NCI-H226 (cell line): ENCODE results near the gene ZFAND2B.

Experiments used
- DNase-seq: peaks from one replicate; pipeline ENCODE4 v3.0.0-alpha.2; 2015

ZFAND2B gene

GRCh38 chr2:219225350-219225749 lies 18.8 kb downstream of the ZFAND2B start:
- DNase-seq: no peak

GRCh38 chr2:219228041-219228910 lies 21.7 kb downstream of the ZFAND2B start:
- no peak for DNase-seq

- no peak for DNase-seq
Measured at GRCh38 chr2:219228911-219229304, 22.3 kb downstream of the ZFAND2B start.

DNA sequence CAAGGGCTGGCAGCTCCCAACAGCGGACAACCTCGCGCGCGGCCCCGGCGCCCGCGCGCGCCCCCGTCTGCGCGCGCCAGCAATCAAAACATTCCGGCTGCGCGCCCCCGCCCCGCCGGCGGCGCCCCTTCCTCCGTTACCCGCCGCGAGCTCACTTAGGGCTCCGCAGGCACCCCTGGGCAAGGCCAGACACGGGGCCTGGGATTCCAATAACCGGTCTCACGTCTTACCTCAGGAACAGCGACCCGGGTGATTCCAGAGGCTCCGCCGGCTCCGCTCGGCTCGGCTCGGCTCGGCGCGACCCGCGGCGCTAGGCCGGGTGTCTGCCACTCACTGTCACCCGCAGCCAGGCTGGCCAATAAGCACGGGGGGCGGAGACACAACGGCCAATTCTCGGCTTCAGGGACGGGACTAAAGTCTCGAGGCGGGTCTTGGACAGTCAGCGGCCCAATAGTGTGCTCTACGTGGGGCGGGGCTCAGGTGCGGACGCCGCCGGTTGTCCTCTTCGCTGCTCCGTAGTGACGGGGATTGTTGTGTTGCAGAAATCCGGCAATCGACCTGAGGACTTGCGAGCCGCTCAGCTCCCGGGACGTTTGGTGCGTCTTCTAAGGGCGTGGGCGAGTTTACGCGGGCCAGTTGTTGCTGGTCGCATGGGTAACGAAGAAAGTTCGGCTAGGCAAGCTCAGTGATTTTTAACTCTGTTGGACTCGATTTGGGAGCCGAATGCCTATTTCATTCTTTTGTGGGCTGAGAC lies 22.9 kb downstream of the ZFAND2B start, which contains the start of the genes ANKZF1 and ATG9A:
Gene ANKZF1 (plus strand): TSS at position 502 of the 754 bp plus-strand sequence. CDS start 452 bp downstream, outside the sequence.
Gene ATG9A (minus strand): TSS at position 332 of the 754 bp plus-strand sequence. CDS start 1,612 bp downstream, outside the sequence.
- peak; percentile 99 for DNase-seq

- DNase-seq: peak; percentile 38
Measured at GRCh38 chr2:219230059-219230540, 23.5 kb downstream of the ZFAND2B start.

DNA sequence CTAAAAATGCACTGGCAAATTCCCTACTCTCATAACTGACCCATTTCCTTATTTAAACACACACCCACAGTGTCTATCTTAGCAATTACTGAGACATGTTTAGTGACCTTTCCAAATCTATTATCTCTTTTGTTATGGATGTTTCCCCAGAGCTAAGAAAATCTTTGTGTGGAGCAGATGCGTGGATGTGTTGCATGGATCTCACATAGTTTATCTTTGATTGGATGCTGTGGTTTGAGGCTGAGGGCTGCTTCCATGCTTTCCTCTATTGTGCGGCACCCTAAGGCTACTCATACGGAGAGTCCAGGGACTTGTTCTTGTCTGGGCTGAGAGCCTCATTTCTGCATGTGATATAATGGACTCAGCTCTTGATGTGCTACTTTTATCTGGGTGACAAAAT lies 27.7 kb downstream of the ZFAND2B start:
- no peak for DNase-seq

GRCh38 chr2:219243291-219243761 lies 36.7 kb downstream of the ZFAND2B start:
- no peak for DNase-seq

- no peak for DNase-seq
Measured at GRCh38 chr2:219244789-219245147, 38.2 kb downstream of the ZFAND2B start.

GRCh38 chr2:219245148-219245898 lies 38.7 kb downstream of the ZFAND2B start, which contains the start of the genes GLB1L and STK16:
TSS of gene GLB1L (minus strand) at chr2:219245444. CDS start at chr2:219243573, 1,871 bp downstream.
TSS of gene STK16 (plus strand) at chr2:219245479. CDS start at chr2:219246000, 521 bp downstream.
- DNase-seq: peak; percentile 92

GRCh38 chr2:219245899-219246230 lies 39.3 kb downstream of the ZFAND2B start:
- no peak for DNase-seq

DNA sequence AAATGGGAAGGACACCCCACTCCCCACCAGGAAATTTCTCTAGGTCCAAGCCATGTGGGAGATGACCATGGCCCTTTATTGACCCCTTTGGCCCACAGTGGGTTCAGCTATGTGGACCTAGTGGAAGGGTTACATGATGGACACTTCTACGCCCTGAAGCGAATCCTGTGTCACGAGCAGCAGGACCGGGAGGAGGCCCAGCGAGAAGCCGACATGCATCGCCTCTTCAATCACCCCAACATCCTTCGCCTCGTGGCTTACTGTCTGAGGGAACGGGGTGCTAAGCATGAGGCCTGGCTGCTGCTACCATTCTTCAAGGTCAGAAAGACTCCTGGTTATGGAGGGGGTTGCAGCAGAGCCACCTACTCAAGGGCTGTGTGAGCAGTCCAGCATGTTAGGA lies 40.0 kb downstream of the ZFAND2B start:
- no peak for DNase-seq

- DNase-seq: no peak
Measured at GRCh38 chr2:219247678-219248642, 41.4 kb downstream of the ZFAND2B start.

- no peak for DNase-seq
Measured at GRCh38 chr2:219248845-219249202, 42.2 kb downstream of the ZFAND2B start.

- peak; percentile 92 for DNase-seq
Measured at GRCh38 chr2:219249203-219249980, 42.8 kb downstream of the ZFAND2B start.

- no peak for DNase-seq
Measured at GRCh38 chr2:219250049-219250781, 43.6 kb downstream of the ZFAND2B start.

GRCh38 chr2:219251656-219252055 lies 45.1 kb downstream of the ZFAND2B start:
- no peak for DNase-seq

- DNase-seq: no peak
Measured at GRCh38 chr2:219252084-219252483, 45.5 kb downstream of the ZFAND2B start.

GRCh38 chr2:219252570-219252899 lies 46.0 kb downstream of the ZFAND2B start:
- DNase-seq: no peak

- DNase-seq: peak; percentile 48
Measured at GRCh38 chr2:219252900-219253752, 46.5 kb downstream of the ZFAND2B start, which contains the start of gene TUBA4B. TSS of gene TUBA4B (plus strand) at chr2:219253243. CDS start at chr2:219253408, 165 bp downstream.
